ENCODE data around the gene MBP. TPM values are rescaled to one million over a fixed set of nuclear protein-coding genes. Genes with fewer than 3 reads are reported as not detected.

MBP gene
- total and polyA plus RNA-seq, 2 donors from 2014 or later: 15.1 to 61.2 TPM

DNA sequence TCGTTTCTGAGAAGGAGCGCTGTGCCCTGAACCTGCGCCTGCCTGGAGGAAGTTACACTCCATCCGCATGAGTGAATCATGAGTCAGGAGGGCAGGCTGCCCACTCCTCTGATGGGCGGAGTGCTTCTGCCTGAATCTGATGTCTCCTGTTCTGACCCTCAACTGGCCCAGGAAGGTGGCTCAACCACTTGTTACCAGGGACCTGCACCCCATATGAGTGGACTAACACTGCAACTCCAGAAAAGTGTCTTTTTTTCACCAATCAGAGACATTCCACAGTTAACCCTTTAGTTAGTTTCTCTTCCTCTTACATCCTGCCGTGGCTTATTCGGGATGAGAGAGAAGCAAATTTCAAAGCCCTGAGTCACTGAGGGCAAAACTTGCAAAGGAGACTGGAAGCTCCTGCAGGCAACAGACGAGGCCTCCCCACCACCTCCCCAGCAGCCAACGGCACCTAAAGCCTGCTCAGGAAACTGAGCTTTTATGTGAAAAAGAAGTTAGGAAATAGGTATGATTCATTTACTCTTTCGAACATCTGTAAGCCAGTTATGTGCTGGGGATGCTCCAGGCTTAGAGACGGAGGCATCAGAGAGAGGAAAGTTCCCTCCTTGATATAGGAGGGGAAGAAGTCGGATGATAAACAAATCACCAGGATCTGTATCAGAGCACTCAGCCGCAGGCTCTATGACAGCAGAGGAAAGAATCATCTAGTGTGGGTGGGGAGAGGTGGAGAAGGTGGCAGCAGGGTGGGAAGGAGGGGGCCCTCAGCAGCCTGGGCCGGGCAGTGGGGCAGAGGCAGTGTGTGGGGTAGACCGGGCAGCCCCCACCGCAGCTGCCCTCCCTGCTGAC is 30.9 kb downstream of the MBP start:
- FAIRE-seq (no peak), DNase-seq (peak; percentile 56 to 91 (median 65))
- Histone ChIP-seq H3K27ac (ENCODE audit: low read depth in 2 of 2, low read length in 2 of 2) (peak overlapping the region; percentile 83 to 93), H3K4me3 (ENCODE audit: low read length in 3 of 3) (peak overlapping the region in 1 of 3 donors; percentile 4), H3K36me3 (ENCODE audit: control insufficient read depth in 2 of 3, insufficient read depth in 3 of 3, low read length in 3 of 3) (peaks cover 0 to 3% (median 2%) of the 10 kb centered on the region in 3 donors), H3K9me3 (ENCODE audit: control insufficient read depth in 2 of 3, insufficient read depth in 1 of 3, low read length in 3 of 3) (no peaks in the 10 kb centered on the region), H3K27me3 (ENCODE audit: control insufficient read depth, insufficient read depth, low read length) (no peaks in the 10 kb centered on the region), H3K9ac (ENCODE audit: low read length in 3 of 3) (peak overlapping the region in 2 of 3 donors; percentile 42 to 44), H3K4me1 (ENCODE audit: control insufficient read depth in 2 of 3, insufficient read depth in 2 of 3, low read depth in 1 of 3, low read length in 3 of 3) (peaks cover 16 to 49% (median 36%) of the 10 kb centered on the region in 3 donors)
- TF ChIP-seq, protein P1, sequence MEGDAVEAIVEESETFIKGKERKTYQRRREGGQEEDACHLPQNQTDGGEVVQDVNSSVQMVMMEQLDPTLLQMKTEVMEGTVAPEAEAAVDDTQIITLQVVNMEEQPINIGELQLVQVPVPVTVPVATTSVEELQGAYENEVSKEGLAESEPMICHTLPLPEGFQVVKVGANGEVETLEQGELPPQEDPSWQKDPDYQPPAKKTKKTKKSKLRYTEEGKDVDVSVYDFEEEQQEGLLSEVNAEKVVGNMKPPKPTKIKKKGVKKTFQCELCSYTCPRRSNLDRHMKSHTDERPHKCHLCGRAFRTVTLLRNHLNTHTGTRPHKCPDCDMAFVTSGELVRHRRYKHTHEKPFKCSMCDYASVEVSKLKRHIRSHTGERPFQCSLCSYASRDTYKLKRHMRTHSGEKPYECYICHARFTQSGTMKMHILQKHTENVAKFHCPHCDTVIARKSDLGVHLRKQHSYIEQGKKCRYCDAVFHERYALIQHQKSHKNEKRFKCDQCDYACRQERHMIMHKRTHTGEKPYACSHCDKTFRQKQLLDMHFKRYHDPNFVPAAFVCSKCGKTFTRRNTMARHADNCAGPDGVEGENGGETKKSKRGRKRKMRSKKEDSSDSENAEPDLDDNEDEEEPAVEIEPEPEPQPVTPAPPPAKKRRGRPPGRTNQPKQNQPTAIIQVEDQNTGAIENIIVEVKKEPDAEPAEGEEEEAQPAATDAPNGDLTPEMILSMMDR (IDR thresholded peaks at IDR 0.05; ENCODE audit: borderline replicate concordance, extremely low read depth, insufficient read depth): no peak
- intact Hi-C loops (cut with DNase I): no loop called here

DNA sequence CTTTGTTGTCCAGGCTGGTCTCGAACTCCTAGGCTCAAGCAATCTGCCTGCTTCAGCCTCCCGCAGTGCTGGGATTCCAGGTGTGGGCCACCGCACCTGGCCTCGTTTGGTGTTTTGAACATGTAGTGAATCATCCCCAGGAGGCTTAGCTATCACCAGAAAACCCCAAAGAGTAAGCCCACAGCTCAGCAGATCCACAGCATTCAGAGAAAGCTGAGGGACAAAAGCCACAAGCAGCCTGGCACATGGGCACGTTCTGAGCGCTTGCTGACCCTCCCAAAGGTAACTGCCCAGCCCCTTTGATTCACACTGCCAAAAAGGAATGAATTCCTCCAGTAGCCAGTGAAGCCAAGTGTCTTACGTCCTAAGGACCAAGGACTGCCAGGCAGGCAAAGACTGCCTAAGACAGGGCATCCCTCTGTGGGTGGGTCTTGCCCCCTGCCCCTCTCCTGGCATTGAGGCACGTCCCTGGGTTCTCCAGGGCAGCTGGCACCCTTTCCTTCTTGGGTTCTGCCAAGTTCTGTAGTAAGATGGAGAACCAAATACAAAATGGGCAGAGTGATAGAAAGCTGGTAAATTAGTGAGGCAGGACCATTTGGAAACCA is 31.7 kb downstream of the MBP start:
- Histone ChIP-seq H3K4me3 (ENCODE audit: low read length in 3 of 3) (no peak overlapping the region), H3K9ac (ENCODE audit: low read length in 3 of 3) (peak overlapping the region in 2 of 3 donors; percentile 24 to 42), H3K9me3 (ENCODE audit: control insufficient read depth in 2 of 3, insufficient read depth in 1 of 3, low read length in 3 of 3) (no peaks in the 10 kb centered on the region), H3K27ac (ENCODE audit: low read depth in 2 of 2, low read length in 2 of 2) (peak overlapping the region; percentile 83 to 93), H3K4me1 (ENCODE audit: control insufficient read depth in 2 of 3, insufficient read depth in 2 of 3, low read depth in 1 of 3, low read length in 3 of 3) (peaks cover 16 to 47% (median 36%) of the 10 kb centered on the region in 3 donors), H3K36me3 (ENCODE audit: control insufficient read depth in 2 of 3, insufficient read depth in 3 of 3, low read length in 3 of 3) (peaks cover 0 to 3% (median 2%) of the 10 kb centered on the region in 3 donors), H3K27me3 (ENCODE audit: control insufficient read depth, insufficient read depth, low read length) (no peaks in the 10 kb centered on the region)
- intact Hi-C loops (cut with DNase I): no loop called here
- DNase-seq (peak in 1 of 5 donors; percentile 42), FAIRE-seq (no peak)
- TF ChIP-seq, protein P1 (IDR thresholded peaks at IDR 0.05; ENCODE audit: borderline replicate concordance, extremely low read depth, insufficient read depth): no peak

DNA sequence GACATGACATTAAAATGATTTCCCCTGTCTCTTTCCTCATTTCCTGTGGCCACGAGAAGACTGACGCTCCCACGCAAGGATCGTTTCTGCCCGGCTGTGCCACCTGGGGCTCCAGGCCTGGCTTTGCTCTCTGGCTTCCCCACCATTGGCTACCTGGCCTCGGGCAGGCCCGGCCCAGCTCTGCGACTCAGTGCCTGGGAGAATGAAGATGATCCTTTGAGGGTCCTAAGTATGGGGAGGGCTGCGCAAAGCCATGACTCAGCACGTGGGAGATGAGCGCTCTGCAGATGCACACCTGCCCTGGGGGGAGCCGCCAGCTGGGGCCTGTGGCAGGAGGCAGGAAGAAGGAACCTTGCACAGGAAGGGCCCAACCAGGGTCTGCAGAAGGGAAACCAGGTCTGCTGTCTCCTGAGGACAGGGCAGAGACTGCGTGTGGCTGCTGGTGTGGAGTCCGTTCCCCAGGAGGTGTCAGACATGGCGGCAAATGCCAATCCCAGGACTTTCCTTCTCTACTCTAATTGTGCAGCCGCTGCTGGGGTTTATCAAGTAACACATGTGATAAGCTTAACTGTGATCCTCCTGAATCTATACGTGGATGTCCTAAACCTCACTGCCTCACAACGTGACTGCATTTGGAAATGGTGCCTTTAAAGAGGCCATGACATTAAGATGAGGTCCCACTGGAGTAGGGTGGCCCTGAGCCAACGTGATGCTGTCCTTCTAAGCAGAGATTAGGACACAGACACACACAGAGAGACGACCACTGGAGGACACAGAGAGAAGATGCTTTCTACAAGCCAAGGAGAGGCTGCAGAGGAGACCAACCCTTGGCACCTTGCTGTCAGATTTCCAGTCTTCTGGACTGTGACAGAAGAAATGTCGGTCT is 32.9 kb downstream of the MBP start:
- H3K27ac ChIP-seq (ENCODE audit: low read depth in 2 of 2, low read length in 2 of 2): peak overlapping the region in 1 of 2 donors; percentile 15
- TF ChIP-seq, protein P1 (IDR thresholded peaks at IDR 0.05; ENCODE audit: borderline replicate concordance, extremely low read depth, insufficient read depth): no peak
- no peaks in the 10 kb centered on the region for H3K27me3 ChIP-seq (ENCODE audit: control insufficient read depth, insufficient read depth, low read length)
- H3K4me1 ChIP-seq (ENCODE audit: control insufficient read depth in 2 of 3, insufficient read depth in 2 of 3, low read depth in 1 of 3, low read length in 3 of 3): peaks cover 20 to 42% (median 36%) of the 10 kb centered on the region in 3 donors
- no peak overlapping the region for H3K9ac ChIP-seq (ENCODE audit: low read length in 3 of 3)
- no peak overlapping the region for H3K4me3 ChIP-seq (ENCODE audit: low read length in 3 of 3)
- H3K36me3 ChIP-seq (ENCODE audit: control insufficient read depth in 2 of 3, insufficient read depth in 3 of 3, low read length in 3 of 3): peaks cover 0 to 6% (median 2%) of the 10 kb centered on the region in 3 donors
- no peaks in the 10 kb centered on the region for H3K9me3 ChIP-seq (ENCODE audit: control insufficient read depth in 2 of 3, insufficient read depth in 1 of 3, low read length in 3 of 3)
- DNase-seq: peak in 1 of 5 donors; percentile 50
- no peak for FAIRE-seq
- intact Hi-C loops (cut with DNase I): no loop called here
